Chondrocyte (in vitro differentiated cells): Measurements from ENCODE around the gene ZNF701. TPM values are rescaled to one million over a fixed set of nuclear protein-coding genes. Genes with fewer than 3 reads are reported as not detected.
"Not testable (repeated sequence)": the region's sequence is repeated elsewhere in the genome, so short reads cannot be mapped to it uniquely, and the experiment has no call there.

ENCODE experiments used
- DNase-seq: peaks from one replicate; pipeline ENCODE4 v3.0.0; 2021; ENCODE audit warnings: mixed read lengths, low spot score
- H3K27ac Mint-ChIP-seq: one replicate; pipeline ENCODE4 v1.8.0; 2021; ENCODE audit warnings: mild to moderate bottlenecking, moderate library complexity, mixed read lengths; ENCODE audit not compliant: unreplicated experiment
- H3K27me3 Mint-ChIP-seq: 2 replicates; pipeline ENCODE4 v1.8.0; 2021; ENCODE audit warnings: low read depth, mixed read lengths
- H3K36me3 Mint-ChIP-seq: 2 replicates; pipeline ENCODE4 v1.8.0; 2021; ENCODE audit warnings: low read depth, mixed read lengths
- H3K4me1 Mint-ChIP-seq: 2 replicates; pipeline ENCODE4 v1.8.0; 2021; ENCODE audit warnings: low read depth, mild to moderate bottlenecking, mixed read lengths
- H3K4me3 Mint-ChIP-seq: one replicate; pipeline ENCODE4 v1.8.0; 2021; ENCODE audit warnings: mild to moderate bottlenecking, moderate library complexity, mixed read lengths; ENCODE audit not compliant: unreplicated experiment
- H3K9me3 Mint-ChIP-seq: 2 replicates; pipeline ENCODE4 v1.8.0; 2021; ENCODE audit warnings: low read depth, mixed read lengths
- total RNA-seq: library from RNA; stranded (reverse); gene quantifications from 3 replicates; pipeline ENCODE4 v1.2.1, GENCODE V29; 2021
- TF ChIP-seq, protein P1 (sequence below): fragments of 200-600 bp; sonication (generic); IDR thresholded peaks from 2 replicates; pipeline ENCODE4 v1.5.0; 2021; ENCODE audit warnings: antibody characterized with exemption, mild to moderate bottlenecking, moderate library complexity

Gene ZNF701
- total RNA-seq, 1 donor from 2014 or later, result 11.3 TPM

DNA sequence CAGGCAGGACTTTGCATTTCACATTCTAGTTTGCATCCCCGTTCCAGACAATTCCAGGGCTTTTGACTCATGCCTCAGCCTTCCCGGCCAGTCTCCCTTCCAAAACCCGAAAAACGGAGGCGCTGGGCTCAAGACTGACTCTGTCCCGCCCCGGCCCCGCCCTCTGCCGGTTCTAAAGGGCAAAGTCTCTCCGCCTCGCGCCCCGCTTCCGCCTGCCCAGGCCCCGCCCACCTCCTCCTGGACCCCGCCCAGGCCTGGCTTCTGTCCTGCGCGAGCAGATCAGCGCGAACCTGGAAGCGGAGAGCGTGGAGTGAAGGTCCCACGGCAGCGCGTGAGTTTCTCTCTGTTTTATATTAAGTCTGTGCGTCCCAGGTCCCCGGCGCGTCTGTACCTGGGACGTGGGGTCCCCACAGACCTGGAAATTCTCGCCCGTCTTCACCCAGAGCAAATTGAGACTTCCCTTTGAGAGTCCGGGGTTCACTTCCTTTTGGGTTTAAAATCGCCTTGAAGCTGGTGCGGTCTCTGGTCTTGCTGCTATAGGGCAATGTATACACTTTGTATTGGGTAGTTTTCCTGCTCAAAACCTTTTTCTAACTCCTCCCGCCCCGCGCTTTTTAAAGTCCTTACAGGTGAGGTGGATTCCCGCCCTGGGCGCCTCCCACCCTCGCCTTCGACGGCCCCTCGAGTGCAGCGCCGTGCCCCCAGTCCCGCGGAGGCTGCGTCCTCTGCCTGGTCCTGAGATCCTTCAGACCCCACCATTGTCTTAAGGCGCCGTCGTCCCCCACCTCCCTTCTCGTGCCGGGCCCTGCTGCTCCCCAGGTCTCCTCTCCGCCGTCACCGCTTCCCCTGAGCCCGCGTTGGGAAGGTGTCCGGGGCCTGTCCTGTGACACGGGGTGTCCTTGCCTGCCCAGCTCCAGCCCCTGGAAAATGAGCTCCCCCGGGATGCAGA is 31.2 kb downstream of the ZNF701 start:
- peak; percentile 96 for DNase-seq
- Mint-ChIP-seq H3K9me3 (peaks cover 12% of the 10 kb centered on the region), H3K27me3 (no peaks in the 10 kb centered on the region), H3K36me3 (peaks cover 15% of the 10 kb centered on the region), H3K4me3 (peak overlapping the region; percentile 78), H3K27ac (peak overlapping the region; percentile 86), H3K4me1 (peaks cover 21% of the 10 kb centered on the region)
- TF ChIP-seq, protein P1, sequence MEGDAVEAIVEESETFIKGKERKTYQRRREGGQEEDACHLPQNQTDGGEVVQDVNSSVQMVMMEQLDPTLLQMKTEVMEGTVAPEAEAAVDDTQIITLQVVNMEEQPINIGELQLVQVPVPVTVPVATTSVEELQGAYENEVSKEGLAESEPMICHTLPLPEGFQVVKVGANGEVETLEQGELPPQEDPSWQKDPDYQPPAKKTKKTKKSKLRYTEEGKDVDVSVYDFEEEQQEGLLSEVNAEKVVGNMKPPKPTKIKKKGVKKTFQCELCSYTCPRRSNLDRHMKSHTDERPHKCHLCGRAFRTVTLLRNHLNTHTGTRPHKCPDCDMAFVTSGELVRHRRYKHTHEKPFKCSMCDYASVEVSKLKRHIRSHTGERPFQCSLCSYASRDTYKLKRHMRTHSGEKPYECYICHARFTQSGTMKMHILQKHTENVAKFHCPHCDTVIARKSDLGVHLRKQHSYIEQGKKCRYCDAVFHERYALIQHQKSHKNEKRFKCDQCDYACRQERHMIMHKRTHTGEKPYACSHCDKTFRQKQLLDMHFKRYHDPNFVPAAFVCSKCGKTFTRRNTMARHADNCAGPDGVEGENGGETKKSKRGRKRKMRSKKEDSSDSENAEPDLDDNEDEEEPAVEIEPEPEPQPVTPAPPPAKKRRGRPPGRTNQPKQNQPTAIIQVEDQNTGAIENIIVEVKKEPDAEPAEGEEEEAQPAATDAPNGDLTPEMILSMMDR, result peak; percentile 71

DNA sequence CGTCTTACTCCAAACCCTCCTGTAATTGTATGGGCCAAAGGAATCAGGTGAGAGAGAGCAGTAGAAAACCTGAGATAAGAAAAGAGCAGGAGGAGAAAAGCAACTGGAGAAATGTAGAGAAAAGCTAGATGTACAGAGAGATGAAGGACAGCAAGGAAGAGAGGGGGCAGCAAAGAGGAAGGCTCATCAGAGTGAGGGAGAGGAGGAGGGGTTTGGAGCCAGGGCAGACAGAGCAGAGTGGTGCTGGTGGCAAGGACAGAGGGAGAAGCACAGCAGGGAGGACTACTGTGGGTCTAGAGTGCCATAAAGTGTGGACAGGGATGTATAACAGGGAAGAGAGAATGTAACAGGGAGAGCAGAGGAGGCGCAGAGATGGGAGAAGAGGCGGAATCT is 31.9 kb downstream of the ZNF701 start:
- H3K36me3 Mint-ChIP-seq, H3K9me3 Mint-ChIP-seq, H3K27me3 Mint-ChIP-seq, DNase-seq: not testable (repeated sequence)
- Mint-ChIP-seq H3K4me1 (peaks cover 21% of the 10 kb centered on the region), H3K27ac (peak overlapping the region; percentile 53), H3K4me3 (peak overlapping the region; percentile 78)
- TF ChIP-seq, protein P1, result peak; percentile 61

DNA sequence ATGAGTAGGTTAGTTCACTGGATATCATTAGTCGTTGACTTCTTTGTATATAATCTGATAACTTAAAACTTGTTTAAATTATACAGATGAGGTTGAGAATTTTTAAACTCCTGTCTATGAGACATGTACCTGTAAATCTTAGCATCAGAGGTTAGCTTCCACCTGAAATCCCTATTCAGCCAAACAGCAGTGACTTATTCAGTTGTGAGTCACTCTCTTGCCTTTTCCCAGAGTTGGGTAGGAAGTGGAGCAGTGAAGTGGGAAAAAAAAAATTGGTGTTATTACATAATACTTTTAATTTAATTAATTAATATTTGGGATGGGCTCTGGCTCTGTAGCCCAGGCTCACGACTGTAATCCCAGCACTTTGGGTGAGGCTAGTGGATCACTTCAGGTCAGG is 32.9 kb downstream of the ZNF701 start:
- H3K4me1 Mint-ChIP-seq, result peaks cover 21% of the 10 kb centered on the region
- TF ChIP-seq, protein P1, result no peak
- H3K27ac Mint-ChIP-seq, result peak overlapping the region; percentile 32
- peaks cover 4% of the 10 kb centered on the region for H3K9me3 Mint-ChIP-seq
- H3K4me3 Mint-ChIP-seq, result no peak overlapping the region
- DNase-seq, result no peak
- no peaks in the 10 kb centered on the region for H3K27me3 Mint-ChIP-seq
- peaks cover 2% of the 10 kb centered on the region for H3K36me3 Mint-ChIP-seq

DNA sequence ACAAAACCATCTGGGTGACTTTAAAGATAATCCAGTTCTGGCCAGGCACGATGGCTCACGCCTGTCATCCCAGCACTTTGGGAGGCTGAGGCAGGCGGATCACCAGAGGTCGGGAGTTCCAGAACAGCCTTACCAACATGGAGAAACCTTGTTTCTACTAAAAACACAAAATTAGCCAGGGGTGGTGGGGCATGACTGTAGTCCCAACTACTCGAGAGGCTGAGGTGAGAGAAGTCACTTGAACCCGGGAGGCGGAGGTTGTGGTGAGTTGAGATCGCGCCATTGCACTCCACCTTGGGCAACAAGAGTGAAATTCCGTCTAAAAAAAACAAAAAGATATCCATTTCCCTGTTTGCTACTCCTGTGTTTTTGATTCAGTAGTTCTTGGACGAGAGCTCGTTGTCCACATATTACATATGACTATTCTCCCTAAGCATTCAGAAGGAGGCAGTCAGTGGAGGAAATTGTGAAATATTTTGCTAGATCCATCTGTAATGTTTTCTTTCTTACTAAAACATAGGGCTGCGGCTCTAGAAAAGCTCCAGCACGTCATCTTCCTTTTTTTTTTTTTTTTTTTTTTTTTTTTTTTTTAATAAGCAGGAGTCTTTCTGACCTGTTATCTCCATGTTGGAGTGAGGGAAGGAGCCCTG is 33.6 kb downstream of the ZNF701 start:
- Mint-ChIP-seq H3K27ac (peak overlapping the region; percentile 32), H3K27me3 (no peaks in the 10 kb centered on the region), H3K36me3 (peaks cover 4% of the 10 kb centered on the region), H3K4me1 (peaks cover 21% of the 10 kb centered on the region), H3K9me3 (peaks cover 4% of the 10 kb centered on the region), H3K4me3 (no peak overlapping the region)
- TF ChIP-seq, protein P1, result no peak
- DNase-seq, result no peak

DNA sequence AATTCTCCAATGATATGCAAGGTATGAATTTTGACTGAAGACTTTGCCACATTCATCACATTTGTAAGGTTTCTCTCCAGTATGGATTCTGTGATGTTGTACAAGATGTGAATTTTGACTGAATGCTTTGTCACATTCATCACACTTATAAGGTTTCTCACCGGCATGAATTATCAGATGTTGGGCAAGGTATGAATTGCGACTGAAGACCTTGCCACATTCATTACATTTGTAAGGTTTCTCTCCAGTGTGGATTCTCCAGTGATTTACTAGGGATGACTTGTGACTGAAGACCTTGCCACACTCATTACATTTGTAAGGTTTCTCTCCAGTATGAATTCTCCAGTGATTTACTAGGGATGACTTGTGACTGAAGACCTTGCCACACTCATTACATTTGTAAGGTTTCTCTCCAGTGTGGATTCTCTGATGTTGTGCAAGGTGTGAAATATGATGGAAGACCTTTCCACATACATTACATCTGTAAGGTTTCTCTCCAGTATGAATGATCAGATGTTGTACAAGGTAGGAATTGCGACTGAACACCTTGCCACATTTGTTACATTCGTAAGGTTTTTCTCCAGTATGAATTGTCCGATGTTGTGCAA is 43.3 kb downstream of the ZNF701 start:
- peaks cover 62% of the 10 kb centered on the region for H3K36me3 Mint-ChIP-seq
- H3K4me1 Mint-ChIP-seq, result no peaks in the 10 kb centered on the region
- H3K9me3 Mint-ChIP-seq, result peaks cover 38% of the 10 kb centered on the region
- no peak overlapping the region for H3K4me3 Mint-ChIP-seq
- H3K27me3 Mint-ChIP-seq, result no peaks in the 10 kb centered on the region
- TF ChIP-seq, protein P1, result no peak
- no peak for DNase-seq
- no peak overlapping the region for H3K27ac Mint-ChIP-seq
